Endothelial cell of umbilical vein (primary cell): ENCODE results near the gene SLC7A10. TPM values are rescaled to one million over a fixed set of nuclear protein-coding genes. Genes with fewer than 3 reads are reported as not detected.

Experiments used
- BruUV-seq: library from RNA; stranded (reverse); fragments of 400-500 nt; replicated peaks from 2 replicates; lab custom pipeline; 2021; lab: Mats Ljungman, UMichigan
- CTCF ChIA-PET: fragments of 300-600, 350-600 bp; sonication (Branson Sonifier 250); formaldehyde crosslinking; loops from one replicate; lab custom pipeline; 2021; ENCODE audit warnings: antibody characterized with exemption, inconsistent platforms; lab: Charles Lee
- POLR2A ChIA-PET: fragments of 300-600, 350-600 bp; sonication (Branson Sonifier 250); formaldehyde crosslinking; loops from one replicate; lab custom pipeline; 2021; ENCODE audit warnings: antibody characterized with exemption, inconsistent platforms; lab: Charles Lee
- DNase-seq: peaks from one replicate; pipeline ENCODE4 v3.0.0-alpha.2; 2011; ENCODE audit warnings: low read depth, low spot score
- FAIRE-seq: peaks from 2 replicates; lab custom pipeline; 2011; peaks lifted over from hg19 to GRCh38; lab: Jason Lieb, UNC
- H2AFZ ChIP-seq: 2 replicates; pipeline ENCODE4 v1.6.0; 2012; ENCODE audit warnings: low read depth, low read length, control low read depth, inconsistent platforms
- H3K27ac ChIP-seq: 2 replicates; pipeline ENCODE4 v1.5.1; 2011; ENCODE audit warnings: low read depth, mild to moderate bottlenecking, control low read depth, low read length, moderate library complexity; ENCODE audit not compliant: insufficient read depth
- H3K27me3 ChIP-seq, 2 experiments: 2 replicates each; pipeline versions ENCODE4 v1.6.0 to v1.6.1; 2011; ENCODE audit warnings: low read length in 2 of 2, mixed read lengths in 1 of 2; ENCODE audit not compliant: control insufficient read depth in 2 of 2, insufficient read depth in 2 of 2
- H3K36me3 ChIP-seq, 2 experiments: 2 replicates in 1 of 2; 3 replicates in 1 of 2; pipeline ENCODE4 v1.5.1; 2011; ENCODE audit warnings: low read length in 2 of 2, mild to moderate bottlenecking in 1 of 2, moderate library complexity in 1 of 2; ENCODE audit not compliant: control insufficient read depth in 2 of 2, insufficient read depth in 2 of 2; ENCODE audit errors: extremely low read depth in 1 of 2
- H3K4me1 ChIP-seq: 3 replicates; pipeline ENCODE4 v1.5.1; 2011; ENCODE audit warnings: mild to moderate bottlenecking, low read length; ENCODE audit not compliant: control insufficient read depth, insufficient read depth; ENCODE audit errors: extremely low read depth
- H3K4me2 ChIP-seq: 2 replicates; pipeline ENCODE4 v1.6.1; 2011; ENCODE audit warnings: low read length, control low read depth, mixed read lengths; ENCODE audit not compliant: insufficient read depth
- H3K4me3 ChIP-seq, 3 experiments: fragments of 200-600 bp in 1 of 3; sonication (generic), shearing (Covaris generic) in 1 of 3; replicated peaks in 1 of 3; 2 replicates each; pipeline ENCODE4 v1.5.1; 2011 to 2016; ENCODE audit warnings: control low read depth in 3 of 3, low read length in 3 of 3, mild to moderate bottlenecking in 2 of 3, inconsistent platforms in 1 of 3, low read depth in 1 of 3, moderate library complexity in 1 of 3; ENCODE audit not compliant: insufficient read depth in 1 of 3
- H3K79me2 ChIP-seq: 2 replicates; pipeline ENCODE4 v1.6.0; 2012; ENCODE audit warnings: low read length, inconsistent platforms; ENCODE audit not compliant: control insufficient read depth, insufficient read depth
- H3K9ac ChIP-seq: replicated peaks from 2 replicates; pipeline ENCODE3; 2011; ENCODE audit warnings: low read length, control low read depth; ENCODE audit not compliant: insufficient read depth; ENCODE audit errors: extremely low read depth
- H3K9me1 ChIP-seq: replicated peaks from 3 replicates; pipeline ENCODE4 v1.6.0; 2011; ENCODE audit warnings: mild to moderate bottlenecking, low read length; ENCODE audit not compliant: control insufficient read depth, insufficient read depth; ENCODE audit errors: extremely low read depth
- H3K9me3 ChIP-seq: replicated peaks from 2 replicates; pipeline ENCODE4 v1.5.1; 2012; ENCODE audit warnings: low read length, inconsistent platforms; ENCODE audit not compliant: control insufficient read depth, insufficient read depth
- H4K20me1 ChIP-seq: replicated peaks from 2 replicates; pipeline ENCODE3; 2011; ENCODE audit warnings: mild to moderate bottlenecking, low read length; ENCODE audit not compliant: control insufficient read depth, insufficient read depth; ENCODE audit errors: extremely low read depth
- CTCF ChIP-seq, 2 donors: IDR thresholded peaks; 1 replicate in 1 of 2; 2 replicates in 1 of 2; pipeline ENCODE4 v1.5.1; 2011; ENCODE audit warnings: low read length in 2 of 2, mild to moderate bottlenecking in 2 of 2, moderate library complexity in 2 of 2, control low read depth in 1 of 2, inconsistent platforms in 1 of 2, low read depth in 1 of 2; ENCODE audit not compliant: insufficient read depth in 1 of 2; ENCODE audit errors: extremely low read depth in 1 of 2
- EZH2 ChIP-seq: IDR thresholded peaks from 2 replicates; pipeline ENCODE4 v1.6.1; 2012; ENCODE audit warnings: borderline replicate concordance, low read depth, mild to moderate bottlenecking, moderate library complexity, low read length, inconsistent platforms; ENCODE audit not compliant: severe bottlenecking
- FOS ChIP-seq: IDR thresholded peaks from 2 replicates; pipeline ENCODE4 v1.6.1; 2011; ENCODE audit warnings: mild to moderate bottlenecking, low read length, moderate library complexity, borderline replicate concordance; ENCODE audit not compliant: insufficient read depth
- GATA2 ChIP-seq: IDR thresholded peaks from 2 replicates; pipeline ENCODE4 v1.7.0; 2011; ENCODE audit warnings: low read depth, mild to moderate bottlenecking, moderate library complexity, mixed read lengths, low read length; ENCODE audit not compliant: insufficient read length, insufficient read depth
- JUN ChIP-seq: IDR thresholded peaks from 2 replicates; pipeline ENCODE4 v1.6.1; 2011; ENCODE audit warnings: borderline replicate concordance, low read depth; ENCODE audit not compliant: insufficient read length, insufficient read depth
- MYC ChIP-seq: IDR thresholded peaks from one replicate; pipeline ENCODE4 v1.6.1; 2011; ENCODE audit warnings: mild to moderate bottlenecking, low read depth, low read length
- POLR2A ChIP-seq: IDR thresholded peaks from 2 replicates; pipeline ENCODE4 v1.6.1; 2012; ENCODE audit warnings: low read depth, mild to moderate bottlenecking, control low read depth, low read length
- POLR2AphosphoS5 ChIP-seq: IDR thresholded peaks from 2 replicates; pipeline ENCODE4 v1.6.1; 2012; ENCODE audit warnings: low read depth, mild to moderate bottlenecking, control low read depth, low read length, moderate library complexity; ENCODE audit not compliant: insufficient read depth
- dilution Hi-C: fragments of 300-500 bp; cut with MboI; formaldehyde crosslinking; loops from one replicate; pipeline ENCODE4 v1.15.0; 2019; ENCODE audit warnings: low sequenced_read_pairs; ENCODE audit not compliant: extremely low pct_ligation_motif_present
- intact Hi-C: fragments of 100-400 bp; cut with micrococcal nuclease; formaldehyde crosslinking; loops from one replicate; pipeline ENCODE4 v1.10.0; 2022
- polyA plus RNA-seq, 4 experiments: library from polyadenylated mRNA; depleted of rRNA in 3 of 4; stranded (reverse) in 3 of 4; unstranded in 1 of 4; fragments of >200 nt; gene quantifications; 2 replicates each; pipeline versions ENCODE4 v1.2.1 to v1.2.3, GENCODE V29; 2011 to 2012; ENCODE audit warnings: missing spikeins in 1 of 4
- total RNA-seq: library from RNA; stranded (reverse); gene quantifications from 2 replicates; pipeline ENCODE4 v1.2.3, GENCODE V29; 2021
- TF ChIP-seq, protein P1 (sequence below): IDR thresholded peaks from 2 replicates; pipeline ENCODE4 v1.6.1; 2011; ENCODE audit not compliant: insufficient read depth, insufficient read length

Gene SLC7A10
- total and polyA plus RNA-seq, 2 donors (not counting 3 experiments of a cell fraction or from before 2014, with no cell fraction given): not detected

DNA sequence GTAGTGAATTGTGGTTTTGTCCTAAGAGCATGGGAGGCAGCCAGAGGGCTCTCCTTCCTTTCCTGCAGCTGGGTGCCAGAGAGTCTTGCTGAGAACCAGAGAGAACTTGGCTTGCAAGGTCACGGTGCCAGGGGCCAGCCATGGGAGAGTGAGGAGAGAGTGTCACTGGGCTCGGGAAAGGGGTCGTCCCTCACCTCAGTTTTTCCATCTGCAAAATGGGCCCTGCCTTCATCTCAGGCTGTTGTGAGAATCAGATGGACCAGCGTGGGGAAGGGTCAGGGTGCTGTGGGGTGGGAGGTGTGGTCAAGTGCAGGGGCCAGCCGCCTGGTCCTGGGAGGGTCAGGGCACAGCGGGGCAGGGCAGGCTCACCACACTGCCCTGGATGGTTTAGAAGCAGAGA is 24.2 kb downstream of the SLC7A10 start:
- Histone ChIP-seq H3K9ac (no peak overlapping the region), H3K4me1 (no peaks in the 10 kb centered on the region), H2AFZ (no peak overlapping the region), H4K20me1 (no peaks in the 10 kb centered on the region), H3K4me2 (no peak overlapping the region), H3K4me3 (no peak overlapping the region), H3K36me3 (peaks cover 0 to 5% of the 10 kb centered on the region in 2 experiments), H3K9me1 (no peaks in the 10 kb centered on the region), H3K27ac (no peak overlapping the region), H3K9me3 (no peaks in the 10 kb centered on the region), H3K79me2 (no peaks in the 10 kb centered on the region), H3K27me3 (no peaks in the 10 kb centered on the region)
- CTCF ChIA-PET: no interaction called here
- FAIRE-seq: no peak
- TF ChIP-seq, protein P1, sequence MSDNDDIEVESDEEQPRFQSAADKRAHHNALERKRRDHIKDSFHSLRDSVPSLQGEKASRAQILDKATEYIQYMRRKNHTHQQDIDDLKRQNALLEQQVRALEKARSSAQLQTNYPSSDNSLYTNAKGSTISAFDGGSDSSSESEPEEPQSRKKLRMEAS: no peak
- intact Hi-C loops (no loop called here), dilution Hi-C loops (no loop called here)
- no TSS peak for BruUV-seq
- POLR2A ChIA-PET: no interaction called here
- no peak for DNase-seq

GRCh38 chr19:33199441-33200265 is 26.0 kb downstream of the SLC7A10 start:
- H3K9me1 ChIP-seq: no peaks in the 10 kb centered on the region
- no peak overlapping the region for H2AFZ ChIP-seq
- CTCF ChIA-PET: interaction anchor here (1.0 kb wide), 1 partner anchor 15 kb away, joined by 3 read pairs; no protein-coding TSS in a partner anchor
- POLR2A ChIA-PET: no interaction called here
- no peak for TF ChIP-seq POLR2A
- TF ChIP-seq FOS: no peak
- no peak for TF ChIP-seq MYC
- no peak for TF ChIP-seq JUN
- no peak for TF ChIP-seq CTCF (IDR thresholded peaks at IDR 0.05; ENCODE audit: extremely low read depth in 1 of 2, insufficient read depth in 1 of 2, low read depth in 1 of 2, low read length in 2 of 2)
- no peak for TF ChIP-seq POLR2AphosphoS5
- TF ChIP-seq GATA2: no peak
- TF ChIP-seq, protein P1: no peak
- TF ChIP-seq EZH2: no peak
- FAIRE-seq (no peak), DNase-seq (no peak)
- intact Hi-C loops (no loop called here), dilution Hi-C loops (no loop called here)
- H3K27ac ChIP-seq: no peak overlapping the region
- no peaks in the 10 kb centered on the region for H3K79me2 ChIP-seq
- no peaks in the 10 kb centered on the region for H3K9me3 ChIP-seq
- no peaks in the 10 kb centered on the region for H3K27me3 ChIP-seq
- no peak overlapping the region for H3K4me2 ChIP-seq
- peaks cover 0 to 2% of the 10 kb centered on the region in 2 experiments for H3K36me3 ChIP-seq
- BruUV-seq: no TSS peak
- no peaks in the 10 kb centered on the region for H4K20me1 ChIP-seq
- peaks cover 3% of the 10 kb centered on the region for H3K4me1 ChIP-seq
- H3K9ac ChIP-seq: no peak overlapping the region
- no peak overlapping the region for H3K4me3 ChIP-seq
